Tibial artery (tissue), 4 donors: ENCODE results near the gene P3H2.

Source experiments
- DNase-seq, 2 donors: peaks; one replicate each; pipeline ENCODE4 v3.0.0-alpha.2; 2019
- H3K27ac ChIP-seq, 2 donors: fragments of 200-600 bp; sonication (generic) in 1 of 2; 1 replicate in 1 of 2; 2 replicates in 1 of 2; pipeline ENCODE4 v1.5.1; 2018 to 2019; ENCODE audit warnings: mild to moderate bottlenecking in 1 of 2
- H3K27me3 ChIP-seq, 2 donors: fragments of 200-600 bp; sonication (generic) in 1 of 2; one replicate each; pipeline versions ENCODE4 v1.5.1 to v1.6.0; 2016 to 2019
- H3K36me3 ChIP-seq, 3 donors: fragments of 200-600 bp; sonication (generic) in 2 of 3; one replicate each; pipeline ENCODE4 v1.5.1; 2016 to 2019; ENCODE audit warnings: mild to moderate bottlenecking in 2 of 3
- H3K4me1 ChIP-seq, 4 donors: fragments of 200-600 bp; sonication (generic) in 2 of 4; 1 replicate in 3 of 4; 2 replicates in 1 of 4; pipeline ENCODE4 v1.5.1; 2016 to 2019
- H3K4me3 ChIP-seq, 2 donors: fragments of 200-600 bp; sonication (generic) in 1 of 2; 1 replicate in 1 of 2; 2 replicates in 1 of 2; pipeline ENCODE4 v1.5.1; 2018 to 2019; ENCODE audit warnings: mild to moderate bottlenecking in 2 of 2
- H3K9me3 ChIP-seq, 3 donors: fragments of 200-600 bp; sonication (generic) in 1 of 3; one replicate each; pipeline ENCODE4 v1.5.1; 2016 to 2019
- intact Hi-C: fragments of 100-400 bp; cut with DNase I; formaldehyde crosslinking; loops from one replicate; pipeline ENCODE4 v1.15.0; 2023; ENCODE audit warnings: low total_unique reads
- TF ChIP-seq, protein P1 (sequence below), 2 experiments: fragments of 200-600 bp in 1 of 2; fragments of 450-650 bp in 1 of 2; IDR thresholded peaks; one replicate each; pipeline ENCODE4 v1.5.1; 2017 to 2019; ENCODE audit warnings: antibody characterized with exemption in 2 of 2, mild to moderate bottlenecking in 1 of 2, moderate library complexity in 1 of 2

P3H2 gene

DNA sequence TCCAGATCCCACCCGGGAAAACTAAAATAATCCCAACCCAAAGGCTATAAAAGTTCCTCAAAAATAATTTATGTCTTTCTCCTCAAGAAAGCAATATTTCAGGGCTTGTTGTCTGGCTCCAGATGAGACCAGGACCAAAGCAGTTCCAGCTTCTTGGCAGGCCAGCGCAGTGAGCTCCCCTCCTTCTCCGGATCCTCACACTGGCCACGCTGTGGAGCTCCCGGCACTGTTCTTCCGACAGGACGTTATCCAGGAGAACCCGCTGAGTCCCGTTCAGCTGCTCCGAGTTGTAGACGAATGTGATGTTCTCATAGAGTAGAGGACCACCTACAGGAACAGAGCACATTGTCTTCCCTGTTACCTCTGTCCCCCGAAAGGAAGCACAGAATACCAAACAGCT lies 146.3 kb downstream of the P3H2 start:
- H3K9me3 ChIP-seq, result no peaks in the 10 kb centered on the region
- H3K27ac ChIP-seq, result no peak overlapping the region
- peaks cover 0 to 12% (median 2%) of the 10 kb centered on the region in 4 donors for H3K4me1 ChIP-seq
- intact Hi-C loops, result no loop called here
- no peak overlapping the region for H3K4me3 ChIP-seq
- no peaks in the 10 kb centered on the region for H3K27me3 ChIP-seq
- TF ChIP-seq, protein P1, sequence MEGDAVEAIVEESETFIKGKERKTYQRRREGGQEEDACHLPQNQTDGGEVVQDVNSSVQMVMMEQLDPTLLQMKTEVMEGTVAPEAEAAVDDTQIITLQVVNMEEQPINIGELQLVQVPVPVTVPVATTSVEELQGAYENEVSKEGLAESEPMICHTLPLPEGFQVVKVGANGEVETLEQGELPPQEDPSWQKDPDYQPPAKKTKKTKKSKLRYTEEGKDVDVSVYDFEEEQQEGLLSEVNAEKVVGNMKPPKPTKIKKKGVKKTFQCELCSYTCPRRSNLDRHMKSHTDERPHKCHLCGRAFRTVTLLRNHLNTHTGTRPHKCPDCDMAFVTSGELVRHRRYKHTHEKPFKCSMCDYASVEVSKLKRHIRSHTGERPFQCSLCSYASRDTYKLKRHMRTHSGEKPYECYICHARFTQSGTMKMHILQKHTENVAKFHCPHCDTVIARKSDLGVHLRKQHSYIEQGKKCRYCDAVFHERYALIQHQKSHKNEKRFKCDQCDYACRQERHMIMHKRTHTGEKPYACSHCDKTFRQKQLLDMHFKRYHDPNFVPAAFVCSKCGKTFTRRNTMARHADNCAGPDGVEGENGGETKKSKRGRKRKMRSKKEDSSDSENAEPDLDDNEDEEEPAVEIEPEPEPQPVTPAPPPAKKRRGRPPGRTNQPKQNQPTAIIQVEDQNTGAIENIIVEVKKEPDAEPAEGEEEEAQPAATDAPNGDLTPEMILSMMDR (IDR thresholded peaks at IDR 0.05), result peak in 1 of 2 experiments; percentile 11
- no peak for DNase-seq
- peaks cover 0 to 5% (median 0%) of the 10 kb centered on the region in 3 donors for H3K36me3 ChIP-seq

DNA sequence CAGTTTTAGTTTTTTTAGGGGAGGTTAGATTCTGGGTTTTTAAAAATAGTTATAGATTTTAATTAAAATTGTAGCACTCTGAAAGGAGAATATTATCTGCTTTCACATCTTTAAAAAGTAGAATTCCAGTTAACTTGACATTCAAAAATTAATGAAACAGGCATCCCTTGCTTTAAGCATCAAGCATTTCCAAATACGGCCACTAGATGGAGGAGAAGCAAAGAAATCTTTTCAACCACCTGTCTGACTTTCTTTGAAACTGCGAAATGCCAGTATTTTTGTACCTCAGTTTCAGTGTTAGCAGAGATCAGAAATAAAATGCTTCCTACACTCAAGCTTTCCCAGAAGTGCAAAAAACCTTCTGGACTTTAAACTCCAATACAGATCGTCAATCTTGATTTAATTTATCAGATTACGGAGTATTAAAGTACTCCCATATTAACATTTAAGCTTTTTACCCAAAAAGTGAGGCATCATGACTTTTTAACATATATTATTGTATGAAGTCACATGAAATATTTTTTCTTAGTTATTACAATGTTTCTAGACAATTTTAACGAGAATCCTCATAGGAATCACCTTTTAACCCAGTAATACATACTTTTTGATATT lies 153.3 kb downstream of the P3H2 start:
- Histone ChIP-seq H3K9me3 (no peaks in the 10 kb centered on the region), H3K4me3 (no peak overlapping the region), H3K27ac (no peak overlapping the region), H3K27me3 (no peaks in the 10 kb centered on the region), H3K36me3 (peaks cover 0 to 6% (median 5%) of the 10 kb centered on the region in 3 donors), H3K4me1 (no peaks in the 10 kb centered on the region)
- intact Hi-C loops, result loop anchor here (5.0 to 10.0 kb wide), 4 partner anchors 157 to 703 kb away; partner anchors contain the start of genes CLDN1 and P3H2
- TF ChIP-seq, protein P1 (IDR thresholded peaks at IDR 0.05), result peak; percentile 81 to 88
- DNase-seq, result no peak

DNA sequence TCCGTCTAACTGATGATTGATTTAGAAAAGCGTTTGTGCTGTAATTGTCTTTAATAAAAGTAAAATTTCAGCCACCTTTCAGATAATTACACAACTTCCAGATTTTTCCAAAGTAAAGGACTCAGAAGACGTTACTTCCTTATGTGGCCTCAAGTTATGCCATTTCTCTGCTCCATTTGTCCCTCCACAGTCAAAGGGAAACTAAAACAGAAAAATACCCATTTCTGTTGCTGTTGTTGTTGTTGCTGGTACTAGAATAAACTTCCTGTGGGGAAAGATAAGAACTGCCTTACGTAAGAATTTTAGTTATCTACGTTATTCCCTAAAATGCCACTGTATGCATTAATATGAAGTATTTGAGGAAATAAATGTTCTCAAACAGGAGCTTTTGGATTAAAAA lies 153.9 kb downstream of the P3H2 start:
- TF ChIP-seq, protein P1 (IDR thresholded peaks at IDR 0.05), result no peak

DNA sequence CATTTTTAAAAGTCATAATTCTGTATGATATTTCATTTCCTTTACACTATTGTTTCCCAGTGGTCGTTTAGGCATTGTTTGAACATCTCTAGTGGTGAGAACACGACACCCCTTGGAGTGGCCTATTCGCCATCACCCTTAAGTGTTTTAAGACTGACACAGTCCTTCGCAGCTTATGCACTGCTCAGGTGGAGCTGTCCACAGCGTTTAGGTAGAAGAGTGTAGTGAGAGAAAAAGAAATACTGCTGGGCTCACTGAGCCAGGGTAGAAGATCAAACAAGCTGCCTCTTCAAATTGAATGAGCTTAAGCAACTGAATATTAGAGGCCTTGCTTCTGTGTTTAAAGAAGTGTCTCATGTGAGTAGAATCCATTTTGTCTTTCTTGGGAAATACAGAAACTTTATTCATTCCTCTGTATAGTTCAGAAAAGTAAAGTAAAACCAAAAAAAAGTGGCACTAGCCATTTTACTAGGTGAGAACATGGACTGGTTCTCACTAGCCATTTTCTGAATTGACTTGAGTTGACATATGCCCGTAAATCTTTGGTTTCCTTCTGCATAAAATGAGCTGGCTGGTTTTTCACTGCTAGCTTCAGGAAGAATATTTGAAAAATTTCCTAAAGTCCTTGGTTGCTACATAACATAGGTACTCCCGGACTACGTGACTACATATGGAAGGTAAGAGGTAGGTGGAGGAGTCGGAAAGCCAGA lies 155.9 kb downstream of the P3H2 start:
- no peaks in the 10 kb centered on the region for H3K9me3 ChIP-seq
- H3K27me3 ChIP-seq, result no peaks in the 10 kb centered on the region
- peaks cover 0 to 5% (median 5%) of the 10 kb centered on the region in 3 donors for H3K36me3 ChIP-seq
- TF ChIP-seq, protein P1 (IDR thresholded peaks at IDR 0.05), result no peak
- intact Hi-C loops, result loop anchor here (5.0 to 10.0 kb wide), 4 partner anchors 160 to 700 kb away; partner anchors contain the start of genes CLDN1 and P3H2
- no peak overlapping the region for H3K4me3 ChIP-seq
- no peak for DNase-seq
- no peak overlapping the region for H3K27ac ChIP-seq
- peaks cover 0 to 7% (median 2%) of the 10 kb centered on the region in 4 donors for H3K4me1 ChIP-seq

More for the DNA sequence above, 153.9 kb downstream of the P3H2 start:
- Histone ChIP-seq H3K4me1 (peaks cover 0 to 1% (median under 1%) of the 10 kb centered on the region in 4 donors), H3K9me3 (no peaks in the 10 kb centered on the region), H3K27me3 (no peaks in the 10 kb centered on the region), H3K4me3 (no peak overlapping the region), H3K27ac (no peak overlapping the region), H3K36me3 (peaks cover 0 to 6% (median 5%) of the 10 kb centered on the region in 3 donors)
- intact Hi-C loops, result loop anchor here (5.0 to 10.0 kb wide), 4 partner anchors 158 to 702 kb away; partner anchors contain the start of genes CLDN1 and P3H2
- no peak for DNase-seq

DNA sequence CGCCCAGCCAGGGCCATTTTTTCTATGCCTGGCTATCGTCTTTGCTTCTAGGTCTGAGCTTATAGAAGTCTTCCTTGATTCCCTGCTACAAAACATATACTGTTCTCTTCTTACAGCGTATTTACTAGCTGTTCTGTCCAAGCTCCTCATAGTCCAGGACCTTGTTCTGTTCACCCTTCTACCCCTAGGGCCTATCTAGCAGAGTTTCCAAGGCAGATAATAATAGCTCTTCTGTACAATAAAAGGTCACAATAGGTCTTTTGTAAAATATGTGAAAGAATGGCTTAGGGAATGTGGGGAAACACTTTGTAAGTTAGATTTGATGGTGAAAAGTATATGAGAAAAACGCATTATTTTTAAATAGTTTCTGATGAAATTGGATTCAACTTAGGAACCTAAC lies 158.2 kb downstream of the P3H2 start:
- H3K27me3 ChIP-seq, result no peaks in the 10 kb centered on the region
- TF ChIP-seq, protein P1 (IDR thresholded peaks at IDR 0.05), result no peak
- H3K4me1 ChIP-seq, result peaks cover 0 to 7% (median 2%) of the 10 kb centered on the region in 4 donors
- intact Hi-C loops, result loop anchor here (10.0 kb wide), 2 partner anchors 162 to 698 kb away; partner anchors contain the start of gene P3H2
- H3K36me3 ChIP-seq, result peaks cover 0 to 5% (median 0%) of the 10 kb centered on the region in 3 donors
- DNase-seq, result no peak
- no peaks in the 10 kb centered on the region for H3K9me3 ChIP-seq
- no peak overlapping the region for H3K27ac ChIP-seq
- no peak overlapping the region for H3K4me3 ChIP-seq
